NCI-H524 (cell line): Measurements from ENCODE around the gene TRPC1.
"Not testable (repeated sequence)": the region's sequence is repeated elsewhere in the genome, so short reads cannot be mapped to it uniquely, and the experiment has no call there.

Source experiments
- DNase-seq, 2 experiments: peaks; one replicate each; lab custom pipeline; 2025; lab: John Stamatoyannopoulos, UW

TRPC1 gene

GRCh38 chr3:142723968-142724681 is at the start of gene TRPC1:
Gene TRPC1 (plus strand): TSS chr3:142724034. CDS start chr3:142724560, 526 bp downstream.
- DNase-seq, result peak; percentile 66 to 88

GRCh38 chr3:142676151-142676550 is 47.7 kb upstream of the TRPC1 start:
- DNase-seq, result no peak

DNA sequence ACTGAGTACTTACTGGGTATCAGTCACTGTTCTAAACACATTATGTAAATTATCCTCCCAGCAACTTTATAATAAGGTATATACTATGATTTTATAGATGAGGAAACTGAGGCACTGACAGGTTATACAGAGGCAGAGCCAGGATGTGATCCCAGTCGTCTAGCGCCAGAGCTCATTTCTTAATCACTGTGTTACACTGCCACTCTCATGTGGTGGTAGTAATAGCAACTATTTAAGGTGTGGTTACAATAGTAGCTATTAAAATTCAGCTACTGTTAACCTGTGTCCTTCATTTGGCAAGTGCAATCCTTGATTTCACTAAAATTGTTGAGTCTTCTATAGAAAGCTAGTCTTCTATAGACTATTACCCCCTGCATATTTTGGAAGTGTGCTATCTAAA is 43.1 kb upstream of the TRPC1 start:
- DNase-seq, result no peak

DNA sequence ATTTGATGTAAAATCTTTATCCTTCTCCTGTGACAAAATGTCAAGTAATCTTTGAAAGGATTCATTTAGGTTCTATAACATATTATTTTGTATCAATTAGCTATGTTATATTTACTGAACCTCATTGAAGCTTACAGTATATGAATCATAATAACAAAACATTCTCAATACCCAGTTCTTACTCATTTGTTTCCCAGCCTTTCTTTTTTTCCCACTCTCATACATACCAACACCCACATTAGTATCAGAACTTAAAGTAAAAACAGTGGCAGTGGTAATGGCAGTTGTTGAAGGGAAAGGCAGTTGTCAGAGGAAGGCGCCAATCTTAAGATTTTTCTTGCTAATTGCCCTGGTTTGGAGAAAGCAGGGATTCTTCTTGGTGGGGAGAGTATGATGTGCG is 33.2 kb upstream of the TRPC1 start:
- DNase-seq, result no peak

GRCh38 chr3:142691527-142691926 is 32.3 kb upstream of the TRPC1 start:
- no peak for DNase-seq

- no peak for DNase-seq
These were observed 30.5 kb upstream of the TRPC1 start for GRCh38 chr3:142693136-142693853.

GRCh38 chr3:142694225-142694624 is 29.6 kb upstream of the TRPC1 start:
- DNase-seq, result no peak

- DNase-seq, result no peak
These were observed 18.6 kb upstream of the TRPC1 start for GRCh38 chr3:142705198-142705597.

DNA sequence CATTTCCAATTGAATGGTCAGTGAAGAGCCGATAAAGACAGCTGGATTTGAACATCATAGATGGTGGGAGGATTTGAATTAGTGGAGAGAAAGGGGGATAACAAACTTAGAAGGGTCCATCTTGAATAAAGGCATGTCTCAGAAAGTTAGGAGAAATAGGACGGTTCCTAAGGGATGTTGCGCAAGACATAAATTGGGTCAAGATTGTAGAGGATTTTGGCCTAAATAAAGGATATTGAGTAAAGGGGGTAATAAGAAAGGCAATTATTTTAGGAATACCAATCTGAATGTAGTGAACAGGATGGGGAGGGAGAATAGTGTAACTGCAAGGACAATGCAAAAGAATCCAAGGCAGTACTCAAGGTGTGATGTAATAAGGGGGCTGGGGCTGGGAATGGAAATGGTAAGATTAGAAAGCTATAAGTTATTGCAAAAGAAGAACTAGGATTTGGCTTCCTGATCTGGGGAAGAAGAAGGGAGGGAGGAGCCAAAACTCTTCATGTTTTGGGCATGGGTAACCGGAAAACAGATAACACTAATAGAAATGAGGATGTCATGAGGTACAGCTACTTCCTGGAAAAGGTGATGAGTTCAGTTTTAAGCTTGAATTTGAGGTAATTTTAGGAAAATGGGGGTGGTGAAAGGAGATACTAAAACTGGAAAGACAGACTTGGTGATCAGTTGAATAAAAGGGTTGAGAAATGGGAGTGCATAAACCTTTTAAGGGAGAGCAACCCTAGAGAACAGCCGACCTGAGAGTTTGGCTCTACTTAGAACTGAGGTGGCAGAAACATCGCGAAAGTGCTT is 17.3 kb upstream of the TRPC1 start:
- no peak for DNase-seq

DNA sequence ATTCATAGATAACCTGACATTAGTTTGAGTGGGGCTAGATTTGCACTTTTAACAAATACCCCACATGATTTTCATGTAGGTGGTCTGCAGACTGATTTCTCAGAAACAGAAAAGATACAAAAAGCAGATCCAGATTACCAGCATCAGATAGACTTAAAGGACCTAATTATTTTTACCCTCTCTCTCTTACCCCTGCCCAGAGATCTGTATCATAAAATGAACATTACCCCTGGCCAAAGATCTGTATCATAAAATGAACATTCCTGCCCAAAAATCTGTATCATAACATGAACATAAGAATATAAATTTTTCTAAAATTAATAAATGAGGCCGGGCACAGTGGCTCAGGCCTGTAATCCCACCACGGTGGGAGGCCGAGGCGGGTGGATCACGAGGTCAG is 14.6 kb upstream of the TRPC1 start:
- no peak for DNase-seq

GRCh38 chr3:142714882-142715281 is 9.0 kb upstream of the TRPC1 start:
- not testable (repeated sequence) for DNase-seq

DNA sequence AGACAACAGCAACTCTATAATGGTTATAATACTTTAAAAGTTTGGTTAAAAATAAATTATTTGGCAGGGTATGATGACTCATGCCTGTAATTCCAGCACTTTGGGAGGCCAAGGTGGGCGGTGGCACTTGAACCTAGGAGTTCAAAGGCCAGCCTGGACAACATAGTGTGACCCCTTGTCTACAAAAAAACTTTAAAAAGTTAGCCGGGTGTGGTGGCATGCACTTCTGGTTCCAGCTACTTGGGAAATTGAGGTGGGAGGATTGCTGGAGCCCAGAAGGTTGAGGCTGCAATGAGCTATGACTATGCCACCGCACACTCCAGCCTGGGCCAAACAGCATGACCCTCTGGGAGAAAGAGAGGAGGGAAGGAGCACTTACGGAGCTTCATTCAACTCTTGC is 7.7 kb upstream of the TRPC1 start:
- DNase-seq, result no peak

GRCh38 chr3:142723665-142723967 is 218 bp upstream of the TRPC1 start:
- no peak for DNase-seq

- peak; percentile 66 to 79 for DNase-seq
These were observed 985 bp downstream of the TRPC1 start for GRCh38 chr3:142724682-142725356.

- no peak for DNase-seq
These were observed 1.5 kb downstream of the TRPC1 start for GRCh38 chr3:142725357-142725739.

GRCh38 chr3:142726017-142726416 is 2.2 kb downstream of the TRPC1 start:
- no peak for DNase-seq

GRCh38 chr3:142732066-142732465 is 8.2 kb downstream of the TRPC1 start:
- DNase-seq, result no peak

- DNase-seq, result no peak
These were observed 11.0 kb downstream of the TRPC1 start for GRCh38 chr3:142734834-142735233.

DNA sequence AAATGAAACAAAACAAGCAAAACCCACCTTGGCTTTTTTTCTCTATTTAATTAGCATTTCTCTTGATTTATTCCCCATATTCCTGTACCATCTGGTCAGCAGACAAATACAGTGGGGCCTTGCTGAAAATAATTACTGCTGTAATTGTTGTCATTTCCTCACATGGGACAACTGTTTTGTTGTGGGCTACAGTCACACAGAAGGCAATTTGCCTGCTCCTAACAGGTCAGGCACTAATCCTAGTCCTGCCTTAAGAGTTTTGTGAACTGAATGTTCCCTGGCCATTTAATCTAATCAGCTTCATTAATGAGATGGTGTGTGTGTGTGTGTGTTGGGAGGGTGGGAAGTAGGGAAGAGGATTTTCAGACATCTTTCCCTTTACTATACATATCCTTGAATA is 11.6 kb downstream of the TRPC1 start:
- DNase-seq, result peak in 1 of 2 experiments; percentile 40

DNA sequence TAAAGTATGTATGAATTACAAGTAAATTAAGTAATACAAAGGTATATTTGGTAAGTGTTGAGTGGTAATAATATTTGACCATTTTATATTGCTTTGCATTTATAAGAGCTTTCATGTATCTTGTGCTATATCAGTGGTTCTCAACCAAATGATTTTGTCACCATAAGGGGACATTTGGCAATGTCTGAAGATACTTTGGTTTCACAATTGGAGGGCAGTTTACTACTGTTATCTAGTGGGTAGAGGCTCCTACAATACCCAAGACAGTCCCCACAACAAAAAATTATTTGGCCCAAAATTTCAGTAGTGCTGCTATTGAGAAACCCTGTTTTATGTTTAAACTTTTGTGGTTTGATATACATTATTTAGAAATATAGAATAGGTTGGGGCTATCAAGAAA is 14.6 kb downstream of the TRPC1 start:
- no peak for DNase-seq

- DNase-seq, result no peak
These were observed 22.8 kb downstream of the TRPC1 start for GRCh38 chr3:142746646-142747045.

DNA sequence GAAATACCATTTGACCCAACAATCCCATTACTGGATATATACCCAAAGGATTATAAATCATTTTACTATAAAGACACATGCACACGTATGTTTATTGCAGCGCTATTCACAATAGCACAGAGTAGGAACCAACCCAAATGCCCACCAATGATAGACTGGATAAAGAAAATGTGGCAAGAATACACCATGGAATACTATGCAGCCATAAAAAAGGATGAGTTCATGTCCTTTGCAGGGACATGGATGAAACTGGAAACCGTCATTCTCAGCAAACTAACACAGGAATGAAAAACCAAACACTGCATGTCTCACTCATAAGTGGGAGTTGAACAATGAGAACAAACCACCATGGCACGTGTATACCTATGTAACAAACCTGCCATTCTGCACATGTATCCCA is 26.7 kb downstream of the TRPC1 start:
- not testable (repeated sequence) for DNase-seq
